ENCODE measurements around the gene PLIN4. TPM values are rescaled to one million over a fixed set of nuclear protein-coding genes. Genes with fewer than 3 reads are reported as not detected.

The PLIN4 gene
- polyA plus RNA-seq, 4 donors, result 0.50 to 16.9 (median 1.1) TPM

- Histone ChIP-seq H3K36me3 (ENCODE audit: control insufficient read depth in 3 of 3, insufficient read depth in 2 of 3, low read depth in 1 of 3, low read length in 3 of 3) (peaks cover 5 to 57% (median 14%) of the 10 kb centered on the region in 3 donors), H3K27me3 (ENCODE audit: control insufficient read depth in 3 of 3, insufficient read depth in 3 of 3, low read length in 3 of 3) (no peaks in the 10 kb centered on the region), H3K27ac (ENCODE audit: low read depth in 1 of 3, low read length in 2 of 3) (no peak overlapping the region), H3K4me1 (ENCODE audit: control insufficient read depth in 3 of 3, insufficient read depth in 2 of 3, low read depth in 1 of 3, low read length in 2 of 3) (peaks cover 0 to 10% (median 4%) of the 10 kb centered on the region in 3 donors), H3K4me3 (ENCODE audit: low read depth in 1 of 3, low read length in 3 of 3) (no peak overlapping the region), H3K9me3 (ENCODE audit: control insufficient read depth in 2 of 2, insufficient read depth in 1 of 2, low read depth in 1 of 2, low read length in 1 of 2) (no peaks in the 10 kb centered on the region)
- 75 to 81% (median 78%) methylated on average over 29 of the region's 29 CpGs for WGBS, 3 donors
- no peak for FAIRE-seq
- no peak for DNase-seq
These were observed 63.3 kb downstream of the PLIN4 start for GRCh38 chr19:4454747-4455718.

DNA sequence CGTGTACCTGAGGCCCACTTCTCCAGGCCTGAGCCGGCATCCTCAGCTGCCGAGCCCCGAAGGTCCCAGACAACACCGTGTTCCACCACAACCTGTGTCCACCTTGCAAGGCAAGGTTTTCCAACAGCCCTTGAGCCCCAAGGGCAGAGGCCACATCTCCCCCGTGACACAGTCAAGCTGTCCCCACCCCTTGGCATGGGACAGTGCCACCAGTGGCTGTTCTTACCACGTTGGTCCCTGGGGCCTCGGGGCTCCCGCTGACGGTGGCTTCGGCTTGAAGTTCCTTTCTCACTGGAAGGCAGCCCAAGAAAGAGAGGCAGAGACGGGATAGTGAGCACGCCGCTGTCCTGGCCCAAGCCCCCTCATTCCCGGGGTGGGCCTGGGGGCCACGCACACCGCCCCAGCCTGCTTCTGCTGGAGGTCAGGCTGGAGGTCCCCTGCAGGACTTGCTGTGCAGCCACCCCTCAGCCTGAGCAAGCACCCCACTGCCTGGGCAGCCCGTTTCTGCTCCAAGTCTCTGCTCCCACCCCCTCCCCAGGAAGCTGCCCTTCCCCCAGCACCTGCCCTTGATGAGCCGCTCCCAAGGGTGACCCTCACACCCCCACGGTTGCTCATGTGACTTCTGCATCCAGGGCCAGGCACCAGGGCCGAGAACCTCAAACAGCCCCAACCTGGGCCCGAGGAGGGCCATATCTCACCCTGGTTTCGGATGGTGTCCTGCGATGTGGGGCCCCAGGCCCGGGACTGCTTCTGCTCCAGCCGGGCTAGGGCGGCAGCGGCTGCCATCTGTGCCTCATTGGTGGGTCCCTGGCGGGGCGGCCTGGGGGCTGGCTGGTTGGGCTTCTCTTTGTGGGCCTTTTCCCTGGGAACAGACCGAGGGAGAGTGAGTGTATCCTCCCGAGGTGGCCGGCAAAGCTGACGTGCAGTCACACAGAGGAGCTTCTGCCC lies 64.8 kb downstream of the PLIN4 start:
- DNase-seq (no peak), FAIRE-seq (no peak)

GRCh38 chr19:4452230-4452990 lies 65.9 kb downstream of the PLIN4 start:
- Histone ChIP-seq H3K4me1 (ENCODE audit: control insufficient read depth in 3 of 3, insufficient read depth in 2 of 3, low read depth in 1 of 3, low read length in 2 of 3) (peaks cover 0 to 10% (median 4%) of the 10 kb centered on the region in 3 donors), H3K27me3 (ENCODE audit: control insufficient read depth in 3 of 3, insufficient read depth in 3 of 3, low read length in 3 of 3) (no peaks in the 10 kb centered on the region), H3K9me3 (ENCODE audit: control insufficient read depth in 2 of 2, insufficient read depth in 1 of 2, low read depth in 1 of 2, low read length in 1 of 2) (no peaks in the 10 kb centered on the region), H3K4me3 (ENCODE audit: low read depth in 1 of 3, low read length in 3 of 3) (no peak overlapping the region), H3K27ac (ENCODE audit: low read depth in 1 of 3, low read length in 2 of 3) (no peak overlapping the region), H3K36me3 (ENCODE audit: control insufficient read depth in 3 of 3, insufficient read depth in 2 of 3, low read depth in 1 of 3, low read length in 3 of 3) (peaks cover 10 to 84% (median 20%) of the 10 kb centered on the region in 3 donors)
- FAIRE-seq, result no peak
- 90 to 92% (median 91%) methylated on average over 24 of the region's 24 CpGs for WGBS, 3 donors
- DNase-seq, result no peak

More for the DNA sequence above, 64.8 kb downstream of the PLIN4 start:
- H3K9me3 ChIP-seq (ENCODE audit: control insufficient read depth in 2 of 2, insufficient read depth in 1 of 2, low read depth in 1 of 2, low read length in 1 of 2), result no peaks in the 10 kb centered on the region
- peaks cover 6 to 73% (median 14%) of the 10 kb centered on the region in 3 donors for H3K36me3 ChIP-seq (ENCODE audit: control insufficient read depth in 3 of 3, insufficient read depth in 2 of 3, low read depth in 1 of 3, low read length in 3 of 3)
- H3K27me3 ChIP-seq (ENCODE audit: control insufficient read depth in 3 of 3, insufficient read depth in 3 of 3, low read length in 3 of 3), result no peaks in the 10 kb centered on the region
- 71 to 78% (median 78%) methylated on average over 31 to 34 of the region's 34 CpGs for WGBS, 3 donors
- no peak overlapping the region for H3K4me3 ChIP-seq (ENCODE audit: low read depth in 1 of 3, low read length in 3 of 3)
- H3K4me1 ChIP-seq (ENCODE audit: control insufficient read depth in 3 of 3, insufficient read depth in 2 of 3, low read depth in 1 of 3, low read length in 2 of 3), result peaks cover 0 to 10% (median 4%) of the 10 kb centered on the region in 3 donors
- H3K27ac ChIP-seq (ENCODE audit: low read depth in 1 of 3, low read length in 2 of 3), result no peak overlapping the region

Other genes with a start within 250 kb of the PLIN4 start
- gene SHD, start 239.2 kb downstream of the PLIN4 start, polyA plus RNA-seq, result 10 to 100 TPM in 2 of 4 donors, 1 to 10 TPM in 2; 4.7 to 25.7 (median 10.6) TPM
- 1 to 10 TPM; 1.2 to 6.2 (median 3.2) TPM for gene TMIGD2, start 216.1 kb downstream of the PLIN4 start, polyA plus RNA-seq
- 1 to 10 TPM; 1.3 to 3.2 (median 2.0) TPM for gene FSD1, start 213.9 kb downstream of the PLIN4 start, polyA plus RNA-seq
- gene STAP2, start 179.7 kb downstream of the PLIN4 start, polyA plus RNA-seq, result 100 to 1,000 TPM in 2 of 4 donors, 10 to 100 TPM in 2; 75.5 to 261 (median 140) TPM
- gene MPND, start 174.9 kb downstream of the PLIN4 start, polyA plus RNA-seq, result 10 to 100 TPM; 20.9 to 45.1 (median 35.4) TPM
- gene SH3GL1, start 117.9 kb downstream of the PLIN4 start, polyA plus RNA-seq, result 100 to 1,000 TPM in 3 of 4 donors, 10 to 100 TPM in 1; 64.9 to 132 (median 104) TPM
- gene CHAF1A, start 115.8 kb downstream of the PLIN4 start, polyA plus RNA-seq, result 10 to 100 TPM in 2 of 4 donors, 1 to 10 TPM in 2; 4.0 to 13.5 (median 9.4) TPM
- 100 to 1,000 TPM in 3 of 4 donors, 10 to 100 TPM in 1; 82.7 to 194 (median 133) TPM for gene UBXN6, start 60.7 kb downstream of the PLIN4 start, polyA plus RNA-seq
- gene HDGFL2, start 46.2 kb downstream of the PLIN4 start, polyA plus RNA-seq, result 10 to 100 TPM; 18.4 to 40.2 (median 28.5) TPM
- 1 to 10 TPM in 3 of 4 donors, under 1 TPM in 1; 0.27 to 4.5 (median 1.9) TPM for gene PLIN5, start 16.7 kb upstream of the PLIN4 start, polyA plus RNA-seq
- gene LRG1, start 21.6 kb upstream of the PLIN4 start, polyA plus RNA-seq, result 1 to 10 TPM in 2 of 4 donors, under 1 TPM in 2; 0.67 to 9.8 (median 2.6) TPM
- 1 to 10 TPM in 3 of 4 donors, under 1 TPM in 1; 0.22 to 6.0 (median 2.0) TPM for gene SEMA6B, start 41.2 kb upstream of the PLIN4 start, polyA plus RNA-seq
- gene TNFAIP8L1, start 121.0 kb upstream of the PLIN4 start, polyA plus RNA-seq, result 10 to 100 TPM in 3 of 4 donors, 1 to 10 TPM in 1; 8.9 to 24.6 (median 16.0) TPM
- gene MYDGF, start 151.9 kb upstream of the PLIN4 start, polyA plus RNA-seq, result 100 to 1,000 TPM in 2 of 4 donors, 10 to 100 TPM in 2; 45.8 to 220 (median 96.1) TPM
- 10 to 100 TPM; 37.1 to 59.5 (median 43.3) TPM for gene DPP9, start 205.4 kb upstream of the PLIN4 start, polyA plus RNA-seq

All from small intestine (tissue), 7 donors.